ENCODE measurements around the gene ESR2.
"Not testable (repeated sequence)": the region's sequence is repeated elsewhere in the genome, so short reads cannot be mapped to it uniquely, and the experiment has no call there.

Gene ESR2

DNA sequence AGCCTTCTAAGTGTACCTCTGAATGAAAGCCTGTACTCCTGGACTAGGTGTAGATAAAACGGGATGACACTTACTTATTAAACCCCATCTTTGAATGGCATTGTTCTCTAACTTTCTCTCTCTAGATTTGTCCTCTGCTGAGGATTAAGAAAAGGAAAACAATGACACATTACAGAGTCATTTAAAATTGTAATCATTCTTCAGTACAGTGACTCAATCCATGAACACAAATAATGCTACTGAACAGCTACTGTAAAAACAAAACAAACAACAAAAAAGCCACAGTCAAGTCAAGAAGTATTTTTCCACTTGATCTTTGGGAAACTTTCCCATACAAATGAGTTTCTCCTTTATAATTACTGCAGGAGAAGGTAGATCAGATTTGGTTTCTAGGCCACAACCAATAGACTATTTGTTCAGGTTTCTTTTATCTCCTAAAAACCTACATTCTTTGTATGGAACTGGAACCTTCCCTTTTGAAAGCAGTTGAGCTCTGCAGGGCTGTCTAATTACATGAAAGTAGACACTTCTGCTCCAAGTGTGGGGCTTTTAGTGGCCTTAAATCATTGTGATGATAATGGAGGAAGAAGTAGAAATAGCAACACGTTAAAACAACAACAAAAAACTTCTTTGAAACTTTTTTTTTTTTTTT lies 219.1 kb downstream of the ESR2 start:
- peak; percentile 45 for DNase-seq

- DNase-seq, result no peak
Measured at GRCh38 chr14:64069634-64070359, 224.4 kb downstream of the ESR2 start.

DNA sequence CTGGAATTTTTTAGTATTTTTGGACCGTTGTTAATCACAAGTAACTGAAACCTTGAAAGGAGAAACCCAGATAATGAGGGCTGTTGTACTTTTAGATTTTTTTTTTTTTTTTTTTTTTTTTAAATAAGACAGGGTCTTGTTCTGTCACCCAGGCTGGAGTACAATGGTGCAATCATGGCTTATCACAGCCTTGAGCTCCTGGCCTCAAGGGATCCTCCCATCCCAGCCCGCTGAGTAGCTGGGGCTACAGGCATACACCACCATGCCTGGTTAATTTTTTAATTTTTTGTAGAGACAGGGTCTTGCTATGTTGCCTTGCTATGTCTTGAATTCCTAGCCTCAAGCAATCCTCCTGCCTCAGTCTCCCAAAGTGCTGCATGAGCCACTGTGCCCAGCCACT lies 229.7 kb downstream of the ESR2 start:
- DNase-seq, result no peak

- DNase-seq, result no peak
Measured at GRCh38 chr14:64062381-64063115, 231.6 kb downstream of the ESR2 start.

- DNase-seq, result no peak
Measured at GRCh38 chr14:64061706-64062105, 232.5 kb downstream of the ESR2 start.

DNA sequence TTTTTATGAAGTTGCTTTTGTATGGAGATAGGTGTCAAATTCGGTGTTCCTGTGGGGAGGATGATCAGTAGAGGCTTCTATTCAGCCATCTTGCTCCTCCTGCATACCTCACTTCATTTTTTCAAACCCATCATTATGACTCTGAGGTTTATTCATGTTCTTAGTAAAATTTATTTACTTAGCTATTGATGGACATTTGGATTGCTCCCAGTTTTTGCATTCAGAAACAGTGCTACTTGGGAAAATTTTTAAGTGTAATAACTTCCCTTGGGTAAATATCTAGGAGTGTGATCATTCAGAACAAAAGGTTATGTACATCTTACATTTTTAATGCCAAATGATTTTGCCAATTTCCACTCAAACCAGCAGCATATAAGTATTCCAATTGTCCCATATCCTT lies 233.1 kb downstream of the ESR2 start:
- DNase-seq, result no peak

DNA sequence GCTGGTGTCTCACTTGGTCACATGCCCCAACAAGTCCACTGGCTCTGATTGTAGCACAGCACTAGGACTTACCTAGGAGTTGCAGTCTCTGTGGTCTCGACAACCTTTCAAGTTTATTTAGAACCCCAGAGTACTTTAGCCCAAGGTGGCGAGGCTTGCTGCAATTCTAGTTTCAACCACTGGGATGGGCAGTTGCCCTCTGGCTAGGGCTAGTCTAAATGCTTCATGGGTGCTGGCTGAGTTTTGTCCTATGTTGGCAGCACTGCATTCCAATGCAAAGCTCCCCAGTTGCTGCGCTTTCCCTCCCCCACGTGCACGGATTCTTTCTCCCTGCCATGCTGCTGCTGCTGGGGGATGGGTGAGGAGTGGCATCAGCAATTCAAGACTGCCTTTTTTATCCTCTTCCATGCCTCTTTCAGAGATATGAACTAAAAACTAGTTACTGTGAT lies 233.5 kb downstream of the ESR2 start:
- peak; percentile 28 for DNase-seq

DNA sequence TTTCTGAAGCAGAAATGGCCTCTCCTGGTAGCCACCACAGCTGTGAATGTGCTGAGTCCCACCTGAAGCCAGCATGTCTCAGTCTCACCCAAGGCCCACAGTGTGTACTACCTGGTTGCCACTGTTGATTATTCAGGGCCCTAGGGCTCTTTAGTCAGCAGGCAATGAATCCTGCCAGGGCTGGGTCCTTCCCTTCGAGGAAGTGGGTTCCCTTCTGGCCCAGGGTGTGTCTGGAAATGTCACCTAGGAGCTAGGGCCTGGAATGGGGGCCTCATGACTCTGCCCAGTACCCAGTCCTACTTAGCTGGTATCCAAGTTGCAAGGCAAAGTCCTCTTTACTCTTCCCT lies 234.0 kb downstream of the ESR2 start:
- DNase-seq, result no peak

DNA sequence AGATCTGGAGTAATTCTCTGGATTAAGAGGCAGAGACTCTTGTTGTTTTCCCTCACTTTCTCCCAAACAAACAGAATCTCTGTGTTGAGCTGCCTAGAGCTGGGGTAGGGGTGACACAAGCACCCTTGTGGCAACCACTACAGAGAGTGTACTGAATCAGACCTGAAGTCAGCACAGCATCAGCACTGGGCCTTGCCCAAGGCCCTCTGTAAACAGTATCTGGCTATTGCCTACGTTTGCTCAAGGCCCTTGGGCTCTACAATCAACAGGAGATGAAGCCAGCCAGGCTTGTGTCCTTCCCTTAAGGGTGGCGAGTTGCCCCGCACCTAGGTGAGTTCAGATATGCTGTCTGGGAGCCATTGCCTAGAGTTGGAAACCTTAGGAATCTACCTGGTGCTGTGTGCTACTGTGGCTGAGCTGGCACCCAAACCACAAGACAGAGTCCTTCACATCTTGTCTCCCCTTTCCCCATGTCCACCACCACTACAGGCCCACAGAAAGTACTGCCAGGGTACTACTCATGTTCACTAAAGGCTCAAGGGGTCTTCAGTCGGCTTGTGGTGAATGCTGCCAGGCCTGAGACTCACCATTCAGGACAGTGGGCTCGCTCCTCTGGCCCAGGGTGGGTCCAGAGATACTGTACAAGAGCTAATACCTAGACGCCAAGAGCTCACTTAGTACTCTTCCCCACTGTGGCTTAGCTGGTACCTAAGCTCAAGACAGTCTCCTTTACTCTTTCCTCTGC lies 234.5 kb downstream of the ESR2 start:
- no peak for DNase-seq

GRCh38 chr14:64053694-64054669 lies 240.2 kb downstream of the ESR2 start:
- no peak for DNase-seq

DNA sequence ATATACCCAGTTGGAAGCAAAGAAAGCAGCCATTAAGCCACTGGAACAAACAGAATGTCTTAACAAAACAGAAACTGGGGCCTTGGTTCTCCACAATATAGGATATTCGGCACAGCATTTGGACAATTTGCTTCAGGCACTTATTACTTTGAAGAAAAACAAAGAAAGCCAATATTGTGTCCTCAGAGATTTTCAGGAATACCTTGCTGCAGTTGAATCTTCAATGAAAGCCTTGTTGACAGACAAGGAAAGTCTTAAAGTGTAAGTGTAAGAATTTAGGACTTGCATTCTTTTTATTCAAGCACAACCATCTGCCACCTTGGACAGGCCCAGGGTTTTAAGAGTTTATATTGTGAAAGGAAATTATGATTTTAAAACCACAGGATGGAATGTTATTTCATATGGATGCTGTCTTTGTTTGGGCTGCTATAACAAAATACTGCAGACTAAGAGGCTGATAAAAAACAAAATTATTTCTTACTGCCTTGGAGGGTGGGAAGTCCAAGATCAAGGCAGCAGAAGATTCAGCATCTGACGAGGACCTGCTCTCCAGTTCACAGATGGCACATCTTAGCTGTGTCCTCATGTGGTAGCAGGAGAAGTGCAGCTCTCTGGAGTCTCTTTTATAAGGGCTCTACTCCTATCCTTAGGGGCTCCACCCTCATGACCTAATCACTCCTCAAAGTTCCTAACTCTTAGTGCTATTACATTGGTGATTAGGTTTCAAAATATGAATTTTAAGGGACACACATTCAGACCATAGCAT lies 244.4 kb downstream of the ESR2 start:
- DNase-seq, result no peak

DNA sequence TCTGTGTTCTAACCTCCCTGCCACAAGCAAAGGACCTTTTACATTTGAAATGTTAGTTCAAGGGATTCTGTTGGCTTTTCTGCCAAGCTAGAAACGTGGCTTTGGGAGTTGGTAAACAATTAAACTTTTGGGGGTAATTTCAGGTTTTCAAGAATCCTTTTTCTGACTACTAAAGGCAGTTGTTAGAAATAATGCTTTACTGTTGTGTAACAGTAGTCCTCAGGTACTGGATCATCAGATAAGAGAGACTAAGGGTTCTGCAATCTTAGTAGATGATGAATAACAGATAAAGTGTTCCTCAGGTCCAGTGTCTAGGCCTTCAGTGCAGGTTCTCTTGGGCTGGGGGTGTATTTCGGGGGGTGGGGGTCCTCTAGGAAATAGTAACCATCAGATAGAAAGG lies 249.1 kb downstream of the ESR2 start:
- no peak for DNase-seq

DNA sequence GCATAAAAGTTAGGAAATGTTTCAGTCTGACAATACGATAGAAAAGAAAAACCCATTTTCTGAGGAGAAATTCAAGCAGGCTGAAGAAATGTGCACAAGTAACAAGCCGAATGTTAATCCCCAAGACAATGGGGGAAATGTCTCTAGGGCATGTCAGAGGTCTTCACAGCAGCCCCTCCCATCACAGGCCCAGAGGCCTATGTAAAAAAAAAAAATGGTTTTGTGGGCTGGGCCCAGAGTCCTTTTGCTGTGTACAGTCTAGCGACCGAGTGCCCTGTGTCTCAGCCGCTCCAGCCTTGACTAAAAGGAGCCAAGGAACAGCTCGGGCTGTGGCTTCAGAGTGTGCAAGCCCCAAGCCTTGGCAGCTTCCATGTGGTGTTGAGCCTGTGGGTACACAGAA lies 250.9 kb downstream of the ESR2 start:
- DNase-seq, result not testable (repeated sequence)

DNA sequence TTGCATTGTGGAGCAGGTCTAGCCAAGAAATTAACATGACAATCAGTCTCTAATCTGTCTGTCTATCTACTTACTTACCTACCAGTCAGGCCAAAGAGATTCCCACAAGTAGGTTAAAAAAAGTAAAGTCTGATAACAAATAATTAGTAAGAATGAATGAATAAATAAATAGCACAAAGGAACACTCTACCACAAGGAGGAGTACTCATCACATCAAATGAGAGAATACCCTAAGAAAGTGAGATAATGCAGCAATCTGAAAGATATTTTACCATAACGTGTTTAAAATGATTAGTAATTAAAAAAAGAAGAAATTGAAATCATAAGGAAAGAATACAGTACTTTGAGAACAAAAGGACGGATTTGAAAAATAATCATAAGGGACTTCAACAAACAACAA lies 254.1 kb downstream of the ESR2 start:
- DNase-seq, result peak; percentile 7

GRCh38 chr14:64038841-64039542 lies 255.2 kb downstream of the ESR2 start:
- peak; percentile 3 for DNase-seq

DNA sequence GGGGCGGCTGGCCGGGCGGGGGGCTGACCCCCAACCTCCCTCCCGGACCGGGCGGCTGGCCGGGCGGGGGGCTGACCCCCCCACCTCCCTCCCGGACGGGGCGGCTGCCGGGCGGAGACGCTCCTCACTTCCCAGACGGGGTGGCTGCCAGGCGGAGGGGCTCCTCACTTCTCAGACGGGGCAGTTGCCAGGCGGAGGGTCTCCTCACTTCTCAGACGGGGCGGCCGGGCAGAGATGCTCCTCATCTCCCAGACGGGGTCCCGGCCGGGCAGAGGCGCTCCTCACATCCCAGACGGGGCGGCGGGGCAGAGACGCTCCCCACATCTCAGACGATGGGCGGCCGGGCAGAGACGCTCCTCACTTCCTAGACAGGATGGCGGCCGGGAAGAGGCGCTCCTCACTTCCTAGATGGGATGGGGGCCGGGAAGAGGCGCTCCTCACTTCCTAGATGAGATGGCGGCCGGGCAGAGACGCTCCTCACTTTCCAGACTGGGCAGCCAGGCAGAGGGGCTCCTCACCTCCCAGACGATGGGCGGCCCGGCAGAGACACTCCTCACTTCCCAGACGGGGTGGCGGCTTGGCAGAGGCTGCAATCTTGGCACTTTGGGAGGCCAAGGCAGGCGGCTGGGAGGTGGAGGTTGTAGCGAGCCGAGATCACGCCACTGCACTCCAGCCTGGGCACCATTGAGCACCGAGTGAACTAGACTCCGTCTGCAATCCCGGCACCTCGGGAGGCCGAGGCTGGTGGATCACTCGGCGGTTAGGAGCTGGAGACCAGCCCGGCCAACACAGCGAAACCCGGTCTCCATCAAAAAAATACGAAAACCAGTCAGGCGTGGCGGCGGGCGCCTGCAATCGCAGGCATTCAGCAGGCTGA lies 256.1 kb downstream of the ESR2 start:
- DNase-seq, result not testable (repeated sequence)

DNA sequence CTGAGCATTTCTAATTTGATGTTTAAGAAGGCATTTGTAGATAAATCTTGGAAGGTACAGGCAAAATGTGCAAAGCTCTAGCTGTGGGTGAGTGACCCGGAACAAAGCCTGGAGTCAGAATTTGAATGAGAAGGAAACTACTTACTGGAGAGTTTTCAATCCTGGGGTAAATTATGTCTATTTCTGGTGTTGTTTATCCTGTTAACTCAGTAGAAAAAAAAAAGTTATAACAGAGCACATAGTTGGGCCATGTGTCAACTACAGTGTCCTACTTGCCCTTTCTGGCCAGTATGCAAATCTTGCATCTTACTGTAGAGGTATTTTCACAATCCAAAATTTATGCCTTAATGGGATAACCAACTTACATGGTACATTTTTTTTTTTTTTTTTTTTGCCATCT lies 259.0 kb downstream of the ESR2 start:
- DNase-seq, result peak; percentile 33
